Body of pancreas (tissue), 4 donors: ENCODE results near the gene METTL2A.

Source experiments
- CTCF ChIP-seq, 7 experiments: fragments of 450-650 bp in 4 of 7; fragments of 200-600 bp in 3 of 7; sonication (generic) in 3 of 7; IDR thresholded peaks; one replicate each; pipeline ENCODE4 v1.5.1; 2016 to 2019; ENCODE audit warnings: antibody characterized with exemption in 7 of 7
- POLR2A ChIP-seq, 3 donors: fragments of 450-650 bp; IDR thresholded peaks; one replicate each; pipeline ENCODE4 v1.6.1; 2016; ENCODE audit warnings: antibody characterized with exemption in 3 of 3, mild to moderate bottlenecking in 2 of 3

- TF ChIP-seq CTCF (IDR thresholded peaks at IDR 0.05) (no peak), POLR2A (IDR thresholded peaks at IDR 0.05) (no peak)
These were observed 32.3 kb downstream of the METTL2A start for GRCh38 chr17:62456016-62456415.
